Measurements from ENCODE around the gene FOSL2.

DNA sequence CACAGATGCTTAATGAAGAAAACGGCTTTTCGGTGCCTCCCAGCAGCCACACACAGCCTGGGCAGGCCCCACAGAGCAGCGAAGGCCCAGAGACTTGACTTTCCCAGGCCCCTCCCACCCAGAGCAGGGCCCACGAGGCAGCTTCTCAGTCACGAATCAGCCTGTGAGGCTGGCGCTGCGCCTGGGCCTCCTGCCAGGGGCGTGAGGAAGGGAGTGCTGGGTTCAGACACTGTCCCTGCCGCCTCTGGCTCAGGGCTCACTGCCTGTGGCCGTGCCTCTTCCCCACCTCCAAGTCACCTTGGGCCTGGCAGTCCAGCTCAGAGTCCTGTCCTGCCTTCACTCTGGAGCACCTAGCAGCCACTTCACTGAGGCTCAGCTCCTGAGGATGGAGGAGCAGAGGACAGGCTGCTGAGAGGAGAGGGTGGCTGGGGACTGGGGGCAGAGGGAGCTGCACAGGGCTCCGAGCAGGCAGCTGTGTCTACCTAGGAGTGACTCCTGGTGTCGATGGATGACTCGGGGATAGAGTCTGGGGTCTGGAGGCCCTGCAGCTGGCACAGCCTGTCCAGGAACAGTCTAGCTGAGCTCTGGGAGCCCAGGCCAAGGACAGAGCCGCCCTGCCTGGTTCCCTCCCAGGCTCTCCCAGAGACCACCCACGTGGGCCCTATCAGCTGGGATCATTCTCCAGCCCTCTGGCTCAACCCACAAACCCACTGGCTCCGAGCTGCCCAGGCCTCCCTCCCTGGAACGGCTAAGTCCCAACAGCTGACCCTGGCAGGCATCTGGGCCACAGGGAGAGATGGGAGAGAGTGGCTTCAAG, 36.4 kb upstream of the FOSL2 start:
- TF ChIP-seq, protein P1, sequence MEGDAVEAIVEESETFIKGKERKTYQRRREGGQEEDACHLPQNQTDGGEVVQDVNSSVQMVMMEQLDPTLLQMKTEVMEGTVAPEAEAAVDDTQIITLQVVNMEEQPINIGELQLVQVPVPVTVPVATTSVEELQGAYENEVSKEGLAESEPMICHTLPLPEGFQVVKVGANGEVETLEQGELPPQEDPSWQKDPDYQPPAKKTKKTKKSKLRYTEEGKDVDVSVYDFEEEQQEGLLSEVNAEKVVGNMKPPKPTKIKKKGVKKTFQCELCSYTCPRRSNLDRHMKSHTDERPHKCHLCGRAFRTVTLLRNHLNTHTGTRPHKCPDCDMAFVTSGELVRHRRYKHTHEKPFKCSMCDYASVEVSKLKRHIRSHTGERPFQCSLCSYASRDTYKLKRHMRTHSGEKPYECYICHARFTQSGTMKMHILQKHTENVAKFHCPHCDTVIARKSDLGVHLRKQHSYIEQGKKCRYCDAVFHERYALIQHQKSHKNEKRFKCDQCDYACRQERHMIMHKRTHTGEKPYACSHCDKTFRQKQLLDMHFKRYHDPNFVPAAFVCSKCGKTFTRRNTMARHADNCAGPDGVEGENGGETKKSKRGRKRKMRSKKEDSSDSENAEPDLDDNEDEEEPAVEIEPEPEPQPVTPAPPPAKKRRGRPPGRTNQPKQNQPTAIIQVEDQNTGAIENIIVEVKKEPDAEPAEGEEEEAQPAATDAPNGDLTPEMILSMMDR (IDR thresholded peaks at IDR 0.05), result no peak
- TF ChIP-seq POLR2A (IDR thresholded peaks at IDR 0.05), result no peak
